IPS-15b (cell line): Measurements from ENCODE around the gene ADAMTS10.

Source experiments
- H3K27me3 ChIP-seq: one replicate; pipeline ENCODE4 v1.6.1; 2013; ENCODE audit warnings: low read length; ENCODE audit not compliant: control insufficient read depth, insufficient read depth
- H3K36me3 ChIP-seq: one replicate; pipeline ENCODE4 v1.6.1; 2013; ENCODE audit warnings: low read length; ENCODE audit not compliant: control insufficient read depth, insufficient read depth
- H3K4me1 ChIP-seq: one replicate; pipeline ENCODE4 v1.6.1; 2013; ENCODE audit warnings: mild to moderate bottlenecking, low read length; ENCODE audit not compliant: control insufficient read depth, insufficient read depth
- H3K4me3 ChIP-seq: one replicate; pipeline ENCODE4 v1.5.1; 2013; ENCODE audit warnings: low read depth, low read length
- H3K9ac ChIP-seq: one replicate; pipeline ENCODE4 v1.6.1; 2013; ENCODE audit warnings: low read depth, mild to moderate bottlenecking, low read length
- H3K9me3 ChIP-seq: one replicate; pipeline ENCODE4 v1.6.1; 2013; ENCODE audit warnings: mild to moderate bottlenecking, low read length; ENCODE audit not compliant: control insufficient read depth, insufficient read depth

ADAMTS10 gene

DNA sequence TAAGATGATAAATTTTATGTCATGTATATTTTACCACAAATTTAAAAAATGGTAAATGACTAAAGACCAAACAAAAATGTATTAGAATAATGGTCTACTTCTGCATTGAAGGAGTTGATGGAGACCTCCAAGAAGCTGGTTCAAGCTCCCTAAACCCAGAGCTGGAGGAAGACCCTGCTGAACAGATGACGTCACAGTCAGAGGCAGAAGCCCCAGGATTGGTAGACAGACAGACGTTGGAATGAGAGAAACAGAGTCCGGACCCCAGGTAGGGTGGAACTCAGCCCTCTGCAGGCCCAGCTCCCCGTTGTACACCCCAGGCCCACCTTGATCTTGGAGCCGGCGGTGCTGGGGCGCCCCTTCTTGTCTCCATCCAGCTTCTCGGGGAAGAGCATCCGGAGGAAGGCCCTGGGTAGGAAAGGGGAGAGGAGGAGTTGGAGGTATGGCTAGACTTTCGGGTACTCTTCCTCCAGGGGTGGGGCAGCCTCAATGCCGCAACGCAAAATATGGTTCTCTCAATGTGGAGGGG, 70.8 kb downstream of the ADAMTS10 start:
- H3K4me3 ChIP-seq, result no peak overlapping the region
- no peaks in the 10 kb centered on the region for H3K27me3 ChIP-seq
- no peak overlapping the region for H3K9ac ChIP-seq
- no peaks in the 10 kb centered on the region for H3K9me3 ChIP-seq
- no peaks in the 10 kb centered on the region for H3K36me3 ChIP-seq
- no peaks in the 10 kb centered on the region for H3K4me1 ChIP-seq

DNA sequence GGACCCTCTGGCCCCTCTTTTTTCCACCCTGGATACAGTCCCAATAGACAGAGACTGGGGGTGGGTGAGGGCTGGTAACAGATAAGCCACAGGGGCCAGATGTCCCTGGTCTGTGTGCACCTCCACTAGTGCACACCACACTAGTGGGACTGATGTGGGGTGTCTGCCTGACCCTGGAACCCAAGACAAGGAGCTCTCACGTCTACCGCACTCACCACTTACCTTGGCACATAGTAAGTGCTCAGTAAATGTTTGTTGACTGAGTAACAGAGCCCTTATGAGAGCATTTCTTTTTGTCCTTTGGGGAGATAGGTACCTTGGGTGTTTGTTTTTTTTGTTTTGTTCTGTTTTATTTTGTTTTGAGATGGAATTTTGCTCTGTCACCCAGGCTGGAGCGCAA, 73.4 kb downstream of the ADAMTS10 start:
- Histone ChIP-seq H3K9ac (no peak overlapping the region), H3K36me3 (no peaks in the 10 kb centered on the region), H3K4me1 (no peaks in the 10 kb centered on the region), H3K9me3 (no peaks in the 10 kb centered on the region), H3K27me3 (no peaks in the 10 kb centered on the region), H3K4me3 (no peak overlapping the region)

DNA sequence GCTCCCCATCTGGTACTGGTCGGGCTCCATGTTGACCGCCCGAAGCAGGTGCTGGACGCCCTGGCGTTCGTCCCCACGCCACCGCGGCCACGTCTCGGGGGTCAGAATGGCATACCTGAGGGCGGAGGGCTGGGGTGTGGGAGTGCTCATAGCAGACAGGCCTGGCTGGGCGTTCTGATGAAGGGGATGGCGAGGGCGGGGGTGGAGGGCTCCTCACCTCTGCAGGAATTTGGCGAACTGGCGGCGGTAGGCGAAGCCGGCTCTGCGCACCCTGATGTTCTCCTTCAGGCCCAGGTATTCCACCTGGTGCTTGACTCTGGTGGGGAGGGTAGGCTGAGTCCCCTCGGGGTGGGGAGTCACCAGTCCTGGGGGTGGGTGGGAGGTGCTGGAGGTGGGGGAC, 74.2 kb downstream of the ADAMTS10 start:
- H3K9me3 ChIP-seq, result no peaks in the 10 kb centered on the region
- no peaks in the 10 kb centered on the region for H3K27me3 ChIP-seq
- H3K4me1 ChIP-seq, result no peaks in the 10 kb centered on the region
- H3K36me3 ChIP-seq, result no peaks in the 10 kb centered on the region
- no peak overlapping the region for H3K4me3 ChIP-seq
- H3K9ac ChIP-seq, result no peak overlapping the region

DNA sequence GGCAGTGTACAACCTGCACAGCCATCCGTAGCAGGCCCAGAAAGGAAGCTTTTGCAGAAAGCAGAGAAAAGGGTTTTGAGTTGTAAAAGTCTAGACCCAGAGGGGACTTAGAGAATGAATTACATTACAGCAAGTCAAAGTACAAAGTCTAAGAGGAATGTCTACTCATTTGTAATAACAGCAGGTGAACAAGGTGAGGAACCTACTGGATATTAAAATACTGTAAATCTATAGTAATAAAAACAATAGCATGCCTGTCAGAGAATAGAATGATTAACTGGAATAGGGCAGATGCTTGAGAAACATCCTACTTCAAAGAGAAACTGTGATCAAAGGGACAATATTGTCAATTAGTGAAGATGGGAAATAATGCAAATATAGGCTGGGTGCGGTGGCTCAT, 78.3 kb downstream of the ADAMTS10 start:
- H3K9ac ChIP-seq, result no peak overlapping the region
- H3K4me3 ChIP-seq, result no peak overlapping the region
- H3K36me3 ChIP-seq, result no peaks in the 10 kb centered on the region
- H3K9me3 ChIP-seq, result no peaks in the 10 kb centered on the region
- no peaks in the 10 kb centered on the region for H3K27me3 ChIP-seq
- no peaks in the 10 kb centered on the region for H3K4me1 ChIP-seq

DNA sequence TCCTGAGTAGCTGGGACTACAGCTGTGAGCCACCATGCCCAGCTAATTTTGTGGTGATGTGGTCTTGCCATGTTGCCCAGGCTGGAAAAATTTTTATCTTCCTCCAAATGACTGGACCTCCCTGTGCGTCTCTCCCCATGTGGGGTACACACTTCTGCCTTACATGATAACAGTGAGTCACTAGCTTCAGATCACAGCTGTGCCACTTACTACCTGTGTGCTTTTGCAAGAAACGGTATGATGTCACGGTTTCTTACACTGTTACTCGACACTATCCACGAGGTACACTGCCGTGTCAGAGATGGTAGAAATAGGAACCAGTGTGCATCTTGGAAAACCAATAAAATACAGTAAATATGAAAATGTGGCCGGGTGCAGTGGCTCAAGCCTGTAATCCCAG, 79.0 kb downstream of the ADAMTS10 start:
- H3K36me3 ChIP-seq, result no peaks in the 10 kb centered on the region
- H3K27me3 ChIP-seq, result peaks cover 3% of the 10 kb centered on the region
- H3K9me3 ChIP-seq, result no peaks in the 10 kb centered on the region
- H3K4me3 ChIP-seq, result no peak overlapping the region
- H3K4me1 ChIP-seq, result no peaks in the 10 kb centered on the region
- no peak overlapping the region for H3K9ac ChIP-seq
